MV-4-11 (cell line): ENCODE results near the gene ILKAP.

Experiments used
- DNase-seq: peaks from one replicate; lab custom pipeline; 2025; lab: John Stamatoyannopoulos, UW

Gene ILKAP

GRCh38 chr2:238122287-238123217, 80.9 kb downstream of the ILKAP start:
- DNase-seq = no peak

- DNase-seq = no peak
Observed at GRCh38 chr2:238121511-238122286, 81.8 kb downstream of the ILKAP start.

GRCh38 chr2:238120463-238121298, 82.8 kb downstream of the ILKAP start:
- DNase-seq = no peak
